Stimulated activated CD4-positive, alpha-beta T cell treated with anti-CD3 and anti-CD28 coated beads, Interleukin-1b, Interleukin-23, amount 100 ng/mL, for 4 hours (primary cell): ENCODE results near the gene COX6B2.
A peak's percentile ranks its signal among the peaks of the same experiment; 100 is the strongest.

Source experiments
- DNase-seq, 2 donors: peaks; one replicate each; pipeline ENCODE4 v3.0.0-alpha.2; 2020; ENCODE audit warnings: low read depth in 2 of 2

COX6B2 gene

DNA sequence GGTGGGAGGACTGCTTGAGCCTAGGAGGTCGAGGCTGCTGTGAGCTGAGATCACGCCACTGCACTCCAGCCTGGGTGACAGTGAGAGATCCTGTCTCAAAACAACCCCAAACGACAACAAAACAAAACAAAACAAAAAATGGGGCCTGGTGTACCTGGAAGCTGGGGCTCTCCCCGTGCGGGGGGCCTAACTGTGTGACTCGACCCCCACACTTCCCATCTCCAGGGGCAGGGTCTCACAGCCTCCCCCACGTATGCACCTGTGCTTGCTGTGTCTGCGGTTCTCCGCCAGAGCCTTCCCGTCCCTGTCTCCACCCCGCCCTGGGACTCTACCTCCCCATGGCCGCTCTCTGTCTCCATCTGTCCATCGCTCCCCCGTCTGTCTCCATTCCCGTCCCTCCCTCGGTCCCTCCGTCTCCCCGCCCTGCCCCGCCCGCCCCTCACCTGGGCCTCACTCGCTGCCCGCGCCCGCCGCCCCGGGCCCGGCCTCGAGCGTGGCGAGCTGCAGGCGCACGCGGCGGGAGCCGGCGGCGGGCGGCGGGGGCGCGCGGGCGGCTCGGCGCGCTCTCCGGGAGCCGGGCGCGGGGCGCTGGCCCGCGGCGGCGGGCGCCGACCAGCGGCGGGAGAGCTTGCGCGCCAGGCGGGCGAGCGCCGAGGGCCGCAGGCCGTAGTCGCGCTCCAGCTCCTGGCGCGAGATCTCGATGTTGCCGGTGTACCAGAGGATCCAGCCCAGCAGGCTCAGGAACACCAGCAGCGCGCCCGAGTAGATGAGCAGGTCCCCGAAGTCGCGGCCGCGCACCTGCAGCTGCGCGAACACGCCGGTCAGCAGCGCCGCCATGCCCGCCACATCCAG, 29.0 kb upstream of the COX6B2 start:
- DNase-seq = peak; percentile 18 to 47

GRCh38 chr19:55382522-55383054, 28.1 kb upstream of the COX6B2 start:
- DNase-seq = no peak

- DNase-seq = no peak
Measured at GRCh38 chr19:55382013-55382412, 27.5 kb upstream of the COX6B2 start.

DNA sequence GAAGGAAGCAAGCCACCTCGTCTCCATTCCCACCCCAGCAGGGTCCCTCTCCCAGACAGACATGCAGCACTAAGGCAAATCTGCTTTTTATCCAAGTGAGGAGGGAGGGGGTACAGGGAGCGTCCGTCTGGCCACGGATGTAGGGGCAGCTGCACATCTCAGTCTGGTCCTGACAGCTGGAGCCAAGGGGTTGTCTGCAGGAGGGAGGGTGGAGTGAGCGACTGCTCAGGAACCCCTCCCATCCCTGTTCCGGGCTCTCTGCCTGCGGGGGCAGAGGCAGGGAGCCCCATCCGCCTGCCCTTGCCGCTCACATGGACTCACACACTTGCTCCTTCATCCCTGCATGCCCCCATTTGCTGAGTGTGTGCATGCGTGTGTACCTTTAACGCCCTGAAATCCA, 24.7 kb upstream of the COX6B2 start:
- no peak for DNase-seq

DNA sequence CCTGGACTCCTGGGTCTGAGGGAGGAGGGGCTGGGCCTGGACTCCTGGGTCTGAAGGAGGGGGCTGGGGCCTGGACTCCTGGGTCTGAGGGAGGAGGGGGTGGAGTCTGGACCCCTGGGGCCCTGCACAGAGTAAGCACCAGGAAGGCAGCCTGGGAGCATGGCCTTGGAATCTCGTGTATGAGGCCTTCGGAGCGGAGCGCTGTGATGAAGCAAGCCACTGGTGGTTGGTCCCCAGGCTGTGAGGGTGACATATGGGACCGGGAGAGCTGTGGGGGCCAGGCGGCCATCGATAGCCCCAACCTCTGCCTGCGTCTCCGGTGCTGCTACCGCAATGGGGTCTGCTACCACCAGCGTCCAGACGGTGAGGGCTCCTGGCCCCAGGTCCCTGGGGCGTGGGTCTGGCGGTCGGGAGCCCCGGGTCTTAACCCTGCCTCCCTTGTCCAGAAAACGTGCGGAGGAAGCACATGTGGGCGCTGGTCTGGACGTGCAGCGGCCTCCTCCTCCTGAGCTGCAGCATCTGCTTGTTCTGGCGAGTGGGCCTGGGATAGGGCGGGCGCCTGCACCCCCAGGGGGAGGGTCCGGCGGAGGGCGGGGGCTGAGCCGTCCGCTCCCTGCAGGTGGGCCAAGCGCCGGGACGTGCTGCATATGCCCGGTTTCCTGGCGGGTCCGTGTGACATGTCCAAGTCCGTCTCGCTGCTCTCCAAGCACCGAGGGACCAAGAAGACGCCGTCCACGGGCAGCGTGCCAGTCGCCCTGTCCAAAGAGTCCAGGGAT, 23.0 kb upstream of the COX6B2 start:
- no peak for DNase-seq

GRCh38 chr19:55376241-55376933, 21.9 kb upstream of the COX6B2 start, which contains the start of gene TMEM190:
TSS of gene TMEM190 (plus strand) at chr19:55376826. CDS start at chr19:55376854, 28 bp downstream.
- no peak for DNase-seq

- DNase-seq = no peak
Measured at GRCh38 chr19:55373993-55374757, 19.7 kb upstream of the COX6B2 start.

GRCh38 chr19:55373306-55373992, 18.9 kb upstream of the COX6B2 start:
- DNase-seq = no peak

DNA sequence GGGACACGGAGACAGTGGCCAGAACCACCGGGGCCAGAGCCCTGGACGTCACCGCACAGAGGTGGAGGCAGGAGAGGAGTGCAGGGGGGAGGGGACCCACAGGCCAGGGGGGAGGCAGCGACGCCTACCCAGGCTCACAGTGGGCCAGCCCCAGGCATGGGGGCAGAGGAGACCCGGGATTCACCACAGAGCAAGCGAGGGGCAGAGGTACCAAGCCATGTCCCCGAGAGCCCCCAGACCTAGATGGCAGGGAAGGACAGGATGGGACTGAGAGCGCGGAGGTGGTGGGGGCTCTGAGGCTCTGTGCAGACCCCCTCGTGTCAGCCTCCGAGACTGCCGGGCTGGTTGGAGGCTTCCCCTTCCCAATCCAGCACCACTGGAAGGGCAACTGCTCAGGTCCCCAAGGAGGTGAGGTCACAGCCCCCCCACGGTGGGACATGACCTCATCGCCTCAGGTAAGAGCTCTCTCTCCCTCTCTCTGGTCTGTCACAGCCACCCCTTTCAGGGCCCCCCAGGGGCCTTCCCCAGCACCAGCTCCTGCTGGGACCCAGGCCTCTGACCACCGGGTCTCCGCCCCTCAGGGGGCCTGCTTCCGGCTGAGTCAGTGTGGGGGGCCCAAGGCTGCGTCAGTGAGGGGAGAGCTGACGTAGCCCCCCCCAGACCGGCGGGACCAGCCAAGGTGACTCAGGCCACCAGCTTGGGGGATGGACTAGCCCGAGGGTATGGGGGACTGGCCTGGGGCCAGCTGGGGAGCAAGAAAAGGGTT, 18.0 kb upstream of the COX6B2 start:
- no peak for DNase-seq

DNA sequence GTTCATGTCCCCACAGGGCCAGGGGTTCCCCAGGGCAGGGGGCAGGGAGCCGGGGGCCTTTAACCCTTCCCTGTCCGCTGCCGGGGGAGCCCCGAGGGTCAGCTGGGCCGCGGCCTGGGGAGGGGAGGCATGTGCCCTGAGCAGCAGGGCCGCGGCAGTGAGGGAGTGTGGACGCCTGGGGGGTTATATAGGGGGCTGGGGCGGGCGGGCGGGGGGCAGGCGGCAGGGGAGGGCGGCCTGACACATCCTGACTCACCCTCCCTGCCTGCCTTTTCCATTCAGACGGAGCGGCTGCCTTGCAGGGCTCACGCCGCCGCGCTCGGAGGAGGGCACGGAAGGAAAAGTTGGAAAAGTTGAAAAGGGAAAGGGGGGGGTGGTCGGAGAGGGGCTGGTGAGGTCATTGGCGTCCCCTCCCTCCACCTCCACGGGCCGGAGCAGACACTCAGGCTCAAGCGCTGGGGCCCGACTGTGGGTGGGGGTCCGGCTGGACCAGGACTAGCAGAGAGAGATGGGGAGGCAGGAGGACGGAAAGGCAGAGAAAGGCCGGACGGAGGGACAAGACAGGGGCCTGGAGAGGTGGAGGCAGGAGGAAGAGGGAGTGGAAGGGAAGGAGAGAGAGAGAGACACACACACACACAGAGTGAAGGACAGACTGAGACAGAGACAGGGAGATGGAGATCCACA, 15.9 kb upstream of the COX6B2 start, which contains the start of gene IL11:
TSS of gene IL11 (minus strand) at position 159 of the 684 bp plus-strand sequence. CDS start at position 6, 153 bp downstream.
- no peak for DNase-seq

GRCh38 chr19:55369653-55370304, 15.3 kb upstream of the COX6B2 start:
- DNase-seq = no peak

DNA sequence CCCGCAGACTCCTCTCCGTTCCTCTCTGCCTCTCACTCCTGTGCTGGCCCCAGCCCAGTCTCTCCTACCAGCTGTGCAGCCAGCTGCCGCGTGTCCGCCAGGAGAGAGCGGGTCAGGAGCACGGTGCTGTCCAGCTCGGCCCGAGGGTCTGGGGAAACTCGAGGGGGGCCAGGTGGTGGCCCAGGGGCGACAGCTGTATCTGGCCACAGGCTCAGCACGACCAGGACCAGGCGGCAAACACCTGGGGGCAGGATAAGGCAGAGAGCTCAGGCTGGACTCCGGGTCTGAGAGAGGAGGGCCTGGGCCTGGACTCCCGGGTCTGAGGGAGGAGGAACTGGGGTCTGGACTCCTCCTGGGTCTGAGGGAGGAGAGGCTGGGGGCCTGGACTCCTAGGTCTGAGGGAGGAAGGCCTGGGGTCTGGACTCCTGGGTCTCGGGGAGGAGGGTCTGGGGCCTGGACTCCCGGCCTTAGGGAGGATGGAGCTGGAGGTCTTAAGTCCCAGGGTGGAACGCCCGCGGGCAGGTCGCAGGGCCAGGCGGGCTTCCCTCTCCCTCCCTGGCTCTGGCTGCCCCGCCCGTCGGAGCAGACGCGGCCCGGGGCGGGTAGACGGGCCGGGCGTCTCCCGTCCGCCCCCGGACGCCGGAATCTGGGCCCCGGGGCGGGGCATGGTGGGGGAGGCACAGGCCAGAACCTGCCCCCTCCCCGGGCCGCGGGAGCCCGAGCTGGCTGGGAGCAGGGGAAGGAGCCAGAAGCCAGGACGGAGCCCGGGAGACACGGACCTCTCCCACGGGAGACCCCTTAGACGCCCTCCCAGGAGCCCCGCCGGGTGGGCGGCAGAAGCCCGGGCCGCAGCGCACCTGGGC, 14.4 kb upstream of the COX6B2 start:
- peak in 1 of 2 donors; percentile 26 for DNase-seq

DNA sequence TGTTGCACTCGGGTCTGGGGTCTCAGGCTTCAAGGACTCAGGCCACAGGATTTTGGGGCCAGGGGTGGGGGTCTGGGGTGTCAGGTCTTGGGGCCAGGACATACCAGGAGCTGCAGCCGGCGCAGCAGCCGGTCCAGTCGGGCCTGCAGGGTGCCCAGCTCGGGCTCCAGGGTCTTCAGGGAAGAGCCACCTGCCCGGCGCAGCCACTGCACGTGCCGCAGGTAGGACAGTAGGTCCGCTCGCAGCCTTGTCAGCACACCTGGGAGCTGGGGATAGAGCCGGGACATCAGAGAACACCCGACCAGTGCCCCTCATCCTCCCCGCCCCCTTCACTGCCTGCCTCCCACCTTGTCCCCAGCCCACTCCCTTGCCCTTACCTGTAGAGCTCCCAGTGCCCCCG, 13.6 kb upstream of the COX6B2 start:
- no peak for DNase-seq

- DNase-seq = no peak
Measured at GRCh38 chr19:55366790-55367189, 12.3 kb upstream of the COX6B2 start.

DNA sequence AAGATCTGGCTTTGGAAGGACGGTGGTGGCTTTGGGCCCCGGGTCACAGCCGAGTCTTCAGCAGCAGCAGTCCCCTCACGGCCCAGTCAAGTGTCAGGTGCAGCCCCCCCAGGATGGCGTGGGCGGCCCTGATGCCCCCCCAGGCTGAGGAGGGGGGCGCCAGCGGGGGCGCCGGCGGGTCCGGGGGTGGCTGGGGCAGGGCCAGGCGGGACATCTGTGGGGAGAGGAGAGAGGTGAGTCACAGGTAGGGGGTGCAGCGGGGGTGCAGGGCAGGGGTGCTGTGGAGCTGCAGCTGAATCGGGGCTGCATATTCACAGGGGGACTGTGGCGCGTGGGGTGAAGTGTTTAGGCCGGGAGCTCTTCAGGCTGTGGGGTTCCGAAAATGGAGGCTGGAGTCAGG, 11.4 kb upstream of the COX6B2 start:
- no peak for DNase-seq

DNA sequence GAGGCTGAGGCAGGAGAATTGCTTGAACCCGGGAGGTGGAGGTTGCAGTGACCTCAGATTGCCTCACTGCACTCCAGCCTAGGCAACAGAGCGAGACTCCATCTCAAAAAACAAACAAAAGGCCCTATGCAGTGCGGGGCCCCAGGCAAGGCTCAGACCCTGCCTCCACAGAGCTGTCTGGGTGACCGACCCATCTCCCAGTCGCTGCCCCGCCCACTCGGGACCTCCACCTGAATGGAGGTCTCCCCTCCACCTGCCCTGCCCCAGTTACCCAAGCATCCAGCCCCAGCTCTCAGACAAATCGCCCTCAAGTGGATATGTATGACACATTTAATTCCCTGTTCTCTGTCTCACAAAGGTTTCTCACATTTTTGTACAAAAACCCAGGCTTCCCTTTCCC, 10.7 kb upstream of the COX6B2 start:
- DNase-seq = no peak

DNA sequence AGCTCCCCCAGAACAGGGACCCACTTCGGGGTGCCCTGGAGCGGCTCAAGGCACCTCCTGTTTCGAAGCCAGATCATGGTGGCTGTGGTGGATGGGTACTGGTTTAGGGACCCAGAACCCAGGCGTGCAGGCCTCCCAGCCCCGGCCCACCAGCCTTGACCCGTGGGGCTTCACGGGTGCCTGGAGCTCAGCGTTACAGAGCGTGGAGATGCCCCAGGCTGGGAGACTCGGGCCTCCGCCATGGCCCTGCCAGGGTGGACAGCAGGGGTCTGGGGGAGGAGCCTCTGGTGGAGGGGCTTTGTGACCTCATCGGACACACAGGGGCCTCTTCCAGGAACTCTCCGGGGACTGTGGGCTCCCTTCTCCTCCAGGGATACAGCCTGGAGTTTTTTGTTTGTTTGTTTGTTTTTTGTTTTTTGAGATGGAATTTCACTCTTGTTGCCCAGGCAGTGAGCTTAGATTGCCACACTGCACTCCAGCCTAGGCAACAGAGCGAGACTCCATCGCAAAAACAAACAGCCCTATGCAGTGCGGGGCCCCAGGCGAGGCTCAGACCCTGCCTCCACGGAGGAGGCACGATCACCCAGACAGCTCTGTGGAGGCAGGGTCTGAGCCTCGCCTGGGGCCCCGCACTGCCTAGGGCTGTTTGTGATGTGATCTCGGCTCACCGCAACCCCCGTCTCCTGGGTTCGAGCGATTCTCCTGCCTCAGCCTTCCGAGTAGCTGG, 8.6 kb upstream of the COX6B2 start, which contains the start of gene GARIN5B:
TSS of gene GARIN5B (minus strand) at position 271 of the 727 bp plus-strand sequence. CDS start at position 77, 194 bp downstream.
- no peak for DNase-seq
